Mesendoderm (in vitro differentiated cells): ENCODE data around the gene IL1F10.

ENCODE experiments used
- DNase-seq: peaks from one replicate; pipeline ENCODE4 v3.0.0; 2013
- H2AK5ac ChIP-seq: 2 replicates; pipeline ENCODE4 v1.6.1; 2013; ENCODE audit warnings: low read length, inconsistent platforms
- H2BK120ac ChIP-seq: 2 replicates; pipeline ENCODE4 v1.6.1; 2013; ENCODE audit warnings: low read depth, mild to moderate bottlenecking, low read length, moderate library complexity, mixed read lengths
- H2BK15ac ChIP-seq: replicated peaks from 2 replicates; pipeline ENCODE4 v1.6.1; 2013; ENCODE audit warnings: low read depth, mild to moderate bottlenecking, moderate library complexity
- H2BK5ac ChIP-seq: 2 replicates; pipeline ENCODE4 v1.6.1; 2013; ENCODE audit warnings: low read length, inconsistent platforms
- H3K18ac ChIP-seq: 2 replicates; pipeline ENCODE4 v1.6.1; 2013; ENCODE audit warnings: mild to moderate bottlenecking, low read length, mixed read lengths
- H3K23ac ChIP-seq: one replicate; pipeline ENCODE4 v1.6.1; 2013; ENCODE audit warnings: low read length
- H3K27ac ChIP-seq: 2 replicates; pipeline ENCODE4 v1.5.1; 2013; ENCODE audit warnings: low read depth, mild to moderate bottlenecking, inconsistent platforms, low read length, moderate library complexity
- H3K27me3 ChIP-seq: 2 replicates; pipeline ENCODE4 v1.6.1; 2013; ENCODE audit warnings: low read length, control low read depth, mild to moderate bottlenecking, inconsistent platforms; ENCODE audit not compliant: insufficient read depth, poor library complexity
- H3K36me3 ChIP-seq: 2 replicates; pipeline ENCODE4 v1.6.1; 2013; ENCODE audit warnings: low read length, inconsistent platforms; ENCODE audit not compliant: control insufficient read depth, insufficient read depth
- H3K4ac ChIP-seq: one replicate; pipeline ENCODE4 v1.6.1; 2013; ENCODE audit warnings: low read depth, mild to moderate bottlenecking, low read length, moderate library complexity
- H3K4me1 ChIP-seq: 2 replicates; pipeline ENCODE4 v1.6.1; 2013; ENCODE audit warnings: low read depth, low read length, inconsistent platforms; ENCODE audit not compliant: control insufficient read depth
- H3K4me2 ChIP-seq: 2 replicates; pipeline ENCODE4 v1.6.1; 2013; ENCODE audit warnings: low read length
- H3K4me3 ChIP-seq: 2 replicates; pipeline ENCODE4 v1.5.1; 2013; ENCODE audit warnings: mild to moderate bottlenecking, low read length
- H3K56ac ChIP-seq: one replicate; pipeline ENCODE4 v1.6.1; 2013; ENCODE audit warnings: low read length
- H3K79me1 ChIP-seq: 2 replicates; pipeline ENCODE4 v1.6.1; 2013; ENCODE audit warnings: low read length, inconsistent platforms
- H3K79me2 ChIP-seq: 2 replicates; pipeline ENCODE4 v1.6.1; 2013; ENCODE audit warnings: mild to moderate bottlenecking, low read length; ENCODE audit not compliant: control insufficient read depth, insufficient read depth
- H3K9ac ChIP-seq: 2 replicates; pipeline ENCODE4 v1.6.1; 2013; ENCODE audit warnings: low read length, inconsistent platforms
- H4K5ac ChIP-seq: one replicate; pipeline ENCODE4 v1.6.1; 2013; ENCODE audit warnings: low read length
- H4K8ac ChIP-seq: one replicate; pipeline ENCODE4 v1.6.1; 2013; ENCODE audit warnings: low read depth, mild to moderate bottlenecking, control low read depth, low read length, moderate library complexity
- WGBS: extraction: QIAGEN DNeasy Blood & Tissue Kit; methylation state at CpG from one replicate; pipeline ENCODE4 v1.1.7; 2013; ENCODE audit warnings: low lambda C conversion rate, missing lambda C conversion rate; ENCODE audit not compliant: insufficient coverage; ENCODE audit errors: extremely low coverage; 5-methylcytosine and 5-hydroxymethylcytosine counted together

IL1F10 gene

GRCh38 chr2:113070606-113070975 is 2.8 kb downstream of the IL1F10 start:
- DNase-seq = no peak
- Histone ChIP-seq H4K5ac (no peak overlapping the region), H2AK5ac (no peak overlapping the region), H3K18ac (no peak overlapping the region), H3K79me2 (no peaks in the 10 kb centered on the region), H2BK5ac (no peak overlapping the region), H3K9ac (no peak overlapping the region), H2BK120ac (no peak overlapping the region), H3K23ac (no peak overlapping the region), H3K79me1 (no peaks in the 10 kb centered on the region), H3K56ac (no peak overlapping the region), H4K8ac (no peak overlapping the region), H3K4me2 (no peak overlapping the region), H2BK15ac (no peak overlapping the region), H3K36me3 (no peaks in the 10 kb centered on the region), H3K27ac (no peak overlapping the region), H3K27me3 (no peaks in the 10 kb centered on the region), H3K4me3 (no peak overlapping the region), H3K4ac (no peak overlapping the region), H3K4me1 (no peaks in the 10 kb centered on the region)
- no CpG with 5 or more reads among the region's 1 CpG for WGBS

- H2BK120ac ChIP-seq = no peak overlapping the region
- no peak overlapping the region for H4K8ac ChIP-seq
- H3K36me3 ChIP-seq = no peaks in the 10 kb centered on the region
- no peak overlapping the region for H3K18ac ChIP-seq
- no peak overlapping the region for H3K9ac ChIP-seq
- no peak overlapping the region for H3K56ac ChIP-seq
- WGBS = no CpG with 5 or more reads among the region's 4 CpGs
- H2BK15ac ChIP-seq = no peak overlapping the region
- H3K27me3 ChIP-seq = no peaks in the 10 kb centered on the region
- H3K4me3 ChIP-seq = no peak overlapping the region
- no peak overlapping the region for H2BK5ac ChIP-seq
- H3K4ac ChIP-seq = no peak overlapping the region
- no peak overlapping the region for H2AK5ac ChIP-seq
- peak; percentile 55 for DNase-seq
- no peak overlapping the region for H3K27ac ChIP-seq
- no peaks in the 10 kb centered on the region for H3K79me2 ChIP-seq
- no peak overlapping the region for H3K23ac ChIP-seq
- H4K5ac ChIP-seq = no peak overlapping the region
- H3K79me1 ChIP-seq = no peaks in the 10 kb centered on the region
- no peak overlapping the region for H3K4me2 ChIP-seq
- H3K4me1 ChIP-seq = no peaks in the 10 kb centered on the region
These were observed 4.8 kb downstream of the IL1F10 start for GRCh38 chr2:113072584-113072983.

GRCh38 chr2:113073325-113073834 is 5.6 kb downstream of the IL1F10 start:
- Histone ChIP-seq H4K8ac (no peak overlapping the region), H2AK5ac (no peak overlapping the region), H3K4me2 (no peak overlapping the region), H3K79me1 (no peaks in the 10 kb centered on the region), H2BK5ac (no peak overlapping the region), H3K4me1 (no peaks in the 10 kb centered on the region), H2BK120ac (no peak overlapping the region), H3K4me3 (no peak overlapping the region), H3K56ac (no peak overlapping the region), H3K27me3 (no peaks in the 10 kb centered on the region), H3K4ac (no peak overlapping the region), H3K9ac (no peak overlapping the region), H4K5ac (no peak overlapping the region), H3K27ac (no peak overlapping the region), H3K79me2 (no peaks in the 10 kb centered on the region), H3K36me3 (no peaks in the 10 kb centered on the region), H3K23ac (no peak overlapping the region), H2BK15ac (no peak overlapping the region), H3K18ac (no peak overlapping the region)
- WGBS = no CpG with 5 or more reads among the region's 3 CpGs
- DNase-seq = no peak

GRCh38 chr2:113075030-113075429 is 7.3 kb downstream of the IL1F10 start:
- Histone ChIP-seq H3K27ac (no peak overlapping the region), H3K4me1 (no peaks in the 10 kb centered on the region), H3K23ac (no peak overlapping the region), H3K4me2 (no peak overlapping the region), H3K79me1 (no peaks in the 10 kb centered on the region), H3K4me3 (no peak overlapping the region), H3K56ac (no peak overlapping the region), H3K18ac (no peak overlapping the region), H3K36me3 (no peaks in the 10 kb centered on the region), H3K27me3 (no peaks in the 10 kb centered on the region), H4K5ac (no peak overlapping the region), H4K8ac (no peak overlapping the region), H2BK120ac (no peak overlapping the region), H2AK5ac (no peak overlapping the region), H2BK5ac (no peak overlapping the region), H3K4ac (no peak overlapping the region), H3K9ac (no peak overlapping the region), H3K79me2 (no peaks in the 10 kb centered on the region), H2BK15ac (no peak overlapping the region)
- DNase-seq = no peak
- no CpG with 5 or more reads among the region's 5 CpGs for WGBS

DNA sequence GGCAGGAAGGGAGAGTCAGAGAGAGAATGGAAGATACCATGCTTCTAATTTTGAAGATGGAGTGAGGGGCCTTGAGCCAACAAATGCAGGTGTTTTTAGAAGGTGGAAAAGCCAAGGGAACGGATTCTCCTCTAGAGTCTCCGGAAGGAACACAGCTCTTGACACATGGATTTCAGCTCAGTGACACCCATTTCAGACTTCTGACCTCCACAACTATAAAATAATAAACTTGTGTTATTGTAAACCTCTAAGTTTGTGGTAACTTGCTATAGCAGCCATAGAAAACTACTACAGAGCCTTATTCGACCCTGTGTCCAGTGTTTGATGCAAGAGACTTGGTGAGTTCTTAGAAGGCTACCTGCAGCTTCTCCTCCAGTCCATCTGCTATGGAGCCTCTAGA is 7.8 kb downstream of the IL1F10 start:
- Histone ChIP-seq H3K27ac (no peak overlapping the region), H3K9ac (no peak overlapping the region), H3K4me3 (no peak overlapping the region), H4K8ac (no peak overlapping the region), H4K5ac (no peak overlapping the region), H3K79me2 (no peaks in the 10 kb centered on the region), H3K4ac (no peak overlapping the region), H3K36me3 (no peaks in the 10 kb centered on the region), H2AK5ac (no peak overlapping the region), H3K4me2 (no peak overlapping the region), H3K27me3 (no peaks in the 10 kb centered on the region), H2BK120ac (no peak overlapping the region), H3K56ac (no peak overlapping the region), H3K79me1 (no peaks in the 10 kb centered on the region), H2BK5ac (no peak overlapping the region), H3K23ac (no peak overlapping the region), H3K4me1 (no peaks in the 10 kb centered on the region), H2BK15ac (no peak overlapping the region), H3K18ac (no peak overlapping the region)
- no peak for DNase-seq
- WGBS = no CpG with 5 or more reads among the region's 3 CpGs

DNA sequence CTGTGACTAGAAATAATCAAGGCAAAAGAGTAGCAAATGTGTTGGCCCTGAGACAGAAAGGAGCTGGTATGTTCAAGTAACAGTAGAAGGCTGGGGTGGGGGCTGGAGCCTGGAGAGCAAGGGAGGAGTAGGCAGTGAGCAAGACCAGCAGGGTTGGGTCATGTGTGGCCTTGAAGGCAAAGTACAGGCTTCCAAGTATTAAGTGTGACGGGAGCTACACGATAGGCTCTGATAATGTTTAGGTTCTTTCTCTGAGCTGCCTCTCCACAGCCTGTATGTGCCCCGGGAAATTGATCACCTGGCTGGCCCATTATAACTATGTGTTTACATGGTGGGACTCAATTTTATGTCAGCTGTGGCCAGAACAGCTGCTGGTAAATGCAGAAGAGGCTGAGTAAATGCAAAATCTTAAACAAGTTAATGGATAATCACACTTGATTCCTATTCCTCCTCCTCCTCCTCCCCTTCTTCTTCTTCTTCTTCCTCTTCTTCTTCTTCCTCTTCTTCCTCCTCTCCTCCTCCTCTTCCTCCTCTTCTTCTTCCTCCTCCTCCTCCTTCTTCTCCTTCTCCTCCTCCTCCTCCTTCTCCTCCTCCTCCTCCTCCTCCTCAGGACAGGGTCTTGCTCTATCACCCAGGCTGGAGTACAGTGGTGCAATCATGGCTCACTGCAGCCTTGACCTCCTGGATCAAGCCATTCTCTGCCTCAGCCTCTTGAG is 9.3 kb downstream of the IL1F10 start:
- H2BK5ac ChIP-seq = no peak overlapping the region
- H2AK5ac ChIP-seq = no peak overlapping the region
- no peak overlapping the region for H3K9ac ChIP-seq
- DNase-seq = no peak
- H3K18ac ChIP-seq = no peak overlapping the region
- no peak overlapping the region for H3K23ac ChIP-seq
- H3K36me3 ChIP-seq = no peaks in the 10 kb centered on the region
- no peak overlapping the region for H3K4ac ChIP-seq
- H3K4me2 ChIP-seq = no peak overlapping the region
- H3K27me3 ChIP-seq = no peaks in the 10 kb centered on the region
- H3K4me3 ChIP-seq = no peak overlapping the region
- H4K5ac ChIP-seq = no peak overlapping the region
- H3K4me1 ChIP-seq = no peaks in the 10 kb centered on the region
- no peak overlapping the region for H2BK15ac ChIP-seq
- no peaks in the 10 kb centered on the region for H3K79me2 ChIP-seq
- no peak overlapping the region for H3K56ac ChIP-seq
- H4K8ac ChIP-seq = no peak overlapping the region
- H3K27ac ChIP-seq = no peak overlapping the region
- H2BK120ac ChIP-seq = no peak overlapping the region
- H3K79me1 ChIP-seq = no peaks in the 10 kb centered on the region
- WGBS = no CpG with 5 or more reads among the region's 3 CpGs
